Stimulated activated CD4-positive, alpha-beta T cell treated with anti-CD3 and anti-CD28 coated beads, TNF-alpha, amount 100 ng/mL, for 48 hours (primary cell): Measurements from ENCODE around the gene ACOT2.
"Not testable (repeated sequence)": the region's sequence is repeated elsewhere in the genome, so short reads cannot be mapped to it uniquely, and the experiment has no call there.

Experiments
- DNase-seq, 3 donors: peaks; one replicate each; pipeline ENCODE4 v3.0.0-alpha.2; 2020; ENCODE audit warnings: low read depth in 3 of 3

Gene ACOT2

DNA sequence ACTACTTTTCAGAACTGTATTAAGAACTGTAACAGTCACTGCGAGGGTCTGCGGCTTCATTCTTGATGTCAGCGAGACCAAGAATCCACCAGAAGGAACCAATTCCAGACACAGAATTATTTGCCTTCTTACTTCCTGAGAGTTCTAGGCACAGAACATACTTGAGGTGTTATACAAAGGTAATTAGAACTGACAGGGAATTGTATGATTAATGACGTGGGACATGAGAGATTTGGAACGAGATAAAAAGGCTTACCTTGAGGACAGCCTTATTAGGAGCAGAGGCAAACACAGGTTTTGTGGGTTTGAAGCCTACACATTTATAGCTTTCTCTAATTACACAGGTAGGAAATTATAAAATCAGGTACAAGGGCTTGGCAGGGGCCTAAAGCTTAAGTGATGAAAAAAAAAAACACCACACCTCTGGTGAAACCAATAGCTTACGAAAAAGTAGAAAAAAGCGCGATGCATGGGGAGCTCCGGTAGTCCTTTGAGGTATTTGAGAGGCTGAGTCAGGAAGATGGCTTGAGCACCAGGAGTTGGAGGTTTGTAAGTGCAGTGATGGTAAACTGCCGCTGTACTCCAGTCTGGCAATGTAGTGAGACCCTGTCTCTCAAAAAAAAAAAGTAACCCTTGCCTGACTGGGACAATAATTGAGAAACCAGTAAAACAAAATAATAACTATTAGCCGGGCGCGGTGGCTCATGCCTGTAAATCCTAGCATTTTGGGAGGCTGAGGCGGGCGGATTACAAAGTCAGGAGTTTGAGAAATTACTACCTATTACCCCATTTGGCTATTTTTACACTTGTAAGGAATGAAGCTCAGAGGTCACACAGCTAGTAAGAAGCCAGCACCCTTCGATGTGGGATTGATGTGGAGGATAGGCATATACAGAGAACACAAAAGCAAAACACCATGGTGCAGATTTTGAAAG, 795 bp upstream of the ACOT2 start:
- peak in 1 of 3 donors; percentile 5 for DNase-seq

DNA sequence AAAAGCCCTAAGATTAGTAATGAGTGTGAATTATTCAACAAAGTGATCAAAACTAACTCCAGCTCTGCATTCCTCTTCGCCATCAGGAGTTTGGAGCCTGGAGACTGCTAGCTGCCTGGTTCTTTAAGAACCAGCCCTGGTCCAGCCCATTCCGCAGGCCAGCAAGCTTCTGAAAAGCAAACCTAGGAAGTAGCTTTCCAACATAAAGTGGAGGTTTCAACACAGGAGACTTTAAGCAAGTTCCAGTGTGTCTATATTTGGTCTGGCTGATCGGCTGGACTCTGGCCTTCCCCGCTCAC, 178 bp upstream of the ACOT2 start:
- DNase-seq: not testable (repeated sequence)

DNA sequence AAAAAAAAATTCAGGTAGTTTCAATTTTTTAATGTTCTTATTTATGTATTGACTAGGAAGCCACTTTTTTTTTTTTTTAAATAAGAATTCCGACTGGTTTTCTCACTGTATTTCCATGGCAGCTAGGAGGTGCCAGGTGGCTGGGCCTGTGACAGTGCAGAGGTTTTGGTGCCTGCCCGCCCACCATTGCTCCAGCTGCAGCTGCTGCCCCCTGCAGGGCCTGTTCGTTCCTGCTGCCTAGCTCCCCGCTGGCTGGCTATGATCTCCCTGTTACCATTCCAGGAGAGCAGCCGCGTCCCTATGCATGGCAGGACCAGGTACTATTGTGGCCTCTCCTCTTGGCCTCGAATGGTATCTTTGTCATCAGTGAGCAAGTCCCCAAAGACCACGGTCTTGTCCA, 1.9 kb downstream of the ACOT2 start:
- DNase-seq: peak; percentile 32 to 52 (median 49)

DNA sequence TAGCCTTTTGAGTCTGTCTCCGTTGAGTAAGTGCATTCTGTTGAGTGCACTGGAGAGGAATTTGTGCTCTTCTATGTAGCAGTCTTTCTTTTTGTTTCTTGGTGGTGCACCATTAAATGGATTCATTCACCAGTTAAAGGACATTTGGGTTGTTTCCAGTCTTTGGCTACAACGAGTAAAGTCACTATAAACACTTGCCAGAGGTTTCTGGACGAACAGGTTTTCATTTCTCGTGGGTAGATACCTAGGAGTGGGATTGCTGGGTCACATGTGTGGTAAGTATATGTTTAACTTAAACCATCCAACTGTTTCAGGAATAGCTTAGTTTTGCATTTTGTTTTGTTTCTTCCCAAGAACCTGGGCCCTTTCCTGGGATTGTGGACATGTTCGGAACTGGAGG, 4.0 kb downstream of the ACOT2 start:
- not testable (repeated sequence) for DNase-seq

DNA sequence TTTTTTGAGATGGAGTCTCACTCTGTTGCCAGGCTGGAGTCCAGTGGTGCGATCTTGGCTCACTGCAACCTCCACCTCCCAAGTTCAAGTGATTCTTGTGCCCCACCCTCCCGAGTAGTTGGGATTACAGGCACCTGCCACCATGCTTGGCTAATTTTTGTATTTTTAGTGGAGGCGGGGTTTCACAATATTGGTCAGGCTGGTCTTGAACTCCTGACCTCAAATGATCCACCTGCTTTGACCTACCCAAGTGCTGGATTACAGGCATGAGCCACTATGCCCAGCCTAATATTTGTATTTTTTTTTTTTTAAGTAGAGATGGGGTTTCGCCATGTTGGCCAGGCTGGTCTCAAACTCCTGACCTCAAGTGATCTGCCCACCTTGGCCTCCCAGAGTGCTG, 4.7 kb downstream of the ACOT2 start:
- DNase-seq: not testable (repeated sequence)

DNA sequence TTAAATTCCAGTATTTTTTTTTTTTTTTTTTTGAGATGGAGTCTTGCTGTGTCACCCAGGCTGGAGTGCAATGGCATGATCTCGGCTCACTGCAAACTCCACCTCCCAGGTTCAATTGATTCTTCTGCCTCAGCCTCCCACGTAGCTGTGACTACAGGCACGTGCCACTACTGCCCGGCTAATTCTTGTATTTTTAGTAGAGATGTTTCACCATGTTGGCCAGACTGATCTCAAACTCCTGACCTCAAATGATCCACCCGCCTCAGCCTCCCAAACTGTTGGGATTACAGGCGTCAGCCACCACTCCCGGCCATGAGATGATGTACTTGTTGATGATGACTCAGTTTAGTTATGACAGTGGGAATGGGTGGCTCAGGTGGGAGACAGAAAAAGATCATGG, 5.2 kb downstream of the ACOT2 start:
- not testable (repeated sequence) for DNase-seq

DNA sequence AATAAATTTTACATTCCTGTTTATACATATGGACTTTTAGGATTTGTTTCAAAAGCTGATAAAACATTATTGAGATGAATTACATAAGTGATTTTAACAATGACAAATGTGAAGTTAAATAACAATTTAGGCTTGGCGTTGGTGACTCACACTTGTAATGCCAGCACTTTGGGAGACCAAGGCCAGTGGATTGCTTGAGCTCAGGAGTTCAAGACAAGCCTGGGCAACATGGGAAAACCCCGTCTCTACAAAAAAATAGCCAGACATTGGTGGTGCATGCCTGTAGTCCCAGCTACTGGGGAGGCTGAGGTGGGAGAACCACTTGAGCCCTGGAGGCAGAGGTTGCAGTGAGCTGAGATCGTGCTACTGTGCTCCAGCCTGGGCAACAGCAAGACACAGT, 7.4 kb downstream of the ACOT2 start:
- DNase-seq: no peak

DNA sequence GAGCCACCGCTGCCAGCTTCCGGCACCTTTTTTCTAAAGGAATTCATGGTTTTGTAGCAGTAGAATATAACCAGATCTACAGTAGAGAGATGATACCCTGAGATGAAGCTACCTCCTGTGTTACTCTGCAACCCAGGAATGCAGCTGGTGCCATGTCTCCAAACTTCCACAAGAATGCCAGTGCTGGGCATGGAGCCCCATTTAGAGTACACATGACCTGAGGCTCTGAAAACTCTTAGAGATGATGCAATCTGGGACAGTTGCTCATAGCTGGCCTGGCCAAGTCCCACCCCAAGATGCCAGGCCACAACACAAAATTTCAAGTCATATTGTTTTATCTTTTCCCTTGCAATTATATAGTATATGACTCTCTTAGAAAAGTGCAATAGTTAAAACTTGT, 8.2 kb downstream of the ACOT2 start:
- not testable (repeated sequence) for DNase-seq

DNA sequence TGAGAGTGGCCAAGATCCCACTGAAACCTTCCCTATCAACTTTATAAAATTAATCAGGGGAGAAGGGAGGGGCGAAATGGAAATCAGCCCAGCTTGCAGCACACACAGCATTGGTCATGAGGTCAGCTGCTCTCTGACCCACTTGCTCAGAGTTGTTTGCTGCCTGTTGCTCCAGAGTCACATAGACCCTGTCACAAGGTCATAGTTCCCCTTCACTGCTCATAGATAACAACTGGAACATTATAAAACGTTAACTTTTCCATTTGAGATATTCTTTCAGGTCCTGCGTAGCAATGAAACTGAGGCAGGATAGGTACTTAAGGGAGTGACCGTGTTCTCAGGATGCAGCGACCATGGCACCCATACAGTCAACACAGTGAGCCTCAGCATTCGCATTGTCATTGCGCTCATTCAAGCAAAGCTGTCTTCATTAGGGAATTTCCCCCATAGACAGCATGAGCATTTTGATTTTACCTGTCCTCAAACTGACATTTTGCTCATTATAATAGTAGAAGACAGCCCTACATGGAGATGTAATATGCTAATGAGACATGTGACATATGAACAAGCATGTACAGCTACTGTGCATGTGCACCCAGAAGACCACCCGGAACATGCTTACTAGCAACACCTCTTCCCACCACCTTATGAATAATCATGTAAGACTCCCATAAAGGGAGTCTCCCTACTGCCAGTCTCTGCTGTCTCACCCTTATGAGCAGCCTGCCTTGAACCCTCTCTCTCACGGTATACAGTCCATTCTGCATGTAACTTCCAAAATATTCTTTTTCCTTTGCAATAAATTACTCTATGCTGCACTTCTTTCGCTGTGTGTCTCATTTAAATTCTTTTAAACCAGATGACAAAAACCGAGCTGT, 13.3 kb downstream of the ACOT2 start:
- not testable (repeated sequence) for DNase-seq

DNA sequence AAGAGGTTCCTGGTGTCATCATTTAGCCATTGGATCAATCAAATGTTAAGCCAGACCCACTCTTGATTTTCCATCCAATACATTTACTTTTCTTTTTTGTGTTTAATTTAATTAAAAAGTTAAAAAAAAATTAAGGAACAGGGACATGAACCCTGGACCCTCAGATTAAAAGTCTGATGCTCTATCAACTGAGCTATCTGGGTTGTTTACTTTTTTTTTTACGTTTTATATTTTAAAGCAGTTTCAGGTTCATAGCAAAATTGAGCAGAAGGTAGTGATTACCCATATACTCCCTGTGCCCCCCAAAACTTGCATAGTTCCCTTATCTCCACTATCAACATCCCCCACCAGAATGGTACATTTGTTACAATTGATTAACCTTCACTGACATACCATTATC, 19.7 kb downstream of the ACOT2 start:
- no peak for DNase-seq

DNA sequence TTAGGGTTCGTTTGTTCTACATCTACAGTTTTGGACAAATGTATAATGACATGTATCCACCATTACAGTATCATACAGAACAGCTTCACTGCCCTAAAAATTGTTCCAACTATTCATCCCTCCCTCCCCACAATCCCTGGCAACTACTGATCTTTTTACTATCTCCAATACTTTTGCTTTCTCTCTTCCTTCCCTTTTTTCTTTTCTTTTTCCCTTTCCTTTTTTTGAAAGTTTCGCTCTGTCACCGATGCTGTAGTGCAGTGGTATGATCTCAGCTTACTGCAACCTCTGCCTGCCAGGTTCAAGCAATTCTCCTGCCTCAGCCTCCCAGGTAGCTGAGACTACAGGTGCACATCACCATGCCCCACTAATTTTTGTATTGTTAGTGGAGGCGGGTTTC, 20.1 kb downstream of the ACOT2 start:
- no peak for DNase-seq

DNA sequence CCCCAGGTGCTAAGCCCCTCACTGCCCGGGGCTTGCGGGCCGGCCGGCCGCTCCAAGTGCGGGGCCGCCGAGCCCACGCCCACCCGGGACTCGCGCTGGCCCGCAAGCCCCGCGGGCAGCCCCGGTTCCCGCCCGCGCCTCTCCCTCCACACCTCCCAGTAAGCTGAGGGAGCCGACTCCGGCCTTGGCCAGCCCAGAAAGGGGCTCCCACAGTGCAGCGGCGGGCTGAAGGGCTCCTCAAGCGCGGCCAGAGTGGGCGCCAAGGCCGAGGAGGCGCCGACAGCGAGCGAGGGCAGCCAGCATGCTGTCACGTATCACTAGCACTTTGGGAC, 21.6 kb downstream of the ACOT2 start:
- DNase-seq: not testable (repeated sequence)

DNA sequence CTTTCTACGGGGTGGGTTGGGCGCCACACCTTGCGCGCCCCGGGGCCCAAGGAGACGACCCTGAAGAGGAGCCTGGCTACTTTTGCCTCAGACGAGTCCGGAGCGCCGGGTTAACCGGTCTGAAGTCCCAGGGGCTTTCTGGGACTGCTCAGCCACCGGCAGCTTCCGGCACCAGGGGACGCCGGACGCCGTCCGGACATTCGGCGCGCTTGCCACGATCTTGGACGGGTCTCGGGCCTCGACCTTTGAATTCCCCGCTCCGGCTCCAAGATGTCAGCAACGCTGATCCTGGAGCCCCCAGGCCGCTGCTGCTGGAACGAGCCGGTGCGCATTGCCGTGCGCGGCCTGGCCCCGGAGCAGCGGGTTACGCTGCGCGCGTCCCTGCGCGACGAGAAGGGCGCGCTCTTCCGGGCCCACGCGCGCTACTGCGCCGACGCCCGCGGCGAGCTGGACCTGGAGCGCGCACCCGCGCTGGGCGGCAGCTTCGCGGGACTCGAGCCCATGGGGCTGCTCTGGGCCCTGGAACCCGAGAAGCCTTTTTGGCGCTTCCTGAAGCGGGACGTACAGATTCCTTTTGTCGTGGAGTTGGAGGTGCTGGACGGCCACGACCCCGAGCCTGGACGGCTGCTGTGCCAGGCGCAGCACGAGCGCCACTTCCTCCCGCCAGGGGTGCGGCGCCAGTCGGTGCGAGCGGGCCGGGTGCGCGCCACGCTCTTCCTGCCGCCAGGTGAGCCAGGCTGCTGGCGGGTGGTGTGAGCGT, 22.9 kb downstream of the ACOT2 start, which contains the start of gene ACOT4:
TSS of gene ACOT4 (plus strand) at position 184 of the 760 bp plus-strand sequence. CDS start at position 271, 87 bp downstream.
- peak; percentile 12 to 32 (median 13) for DNase-seq

DNA sequence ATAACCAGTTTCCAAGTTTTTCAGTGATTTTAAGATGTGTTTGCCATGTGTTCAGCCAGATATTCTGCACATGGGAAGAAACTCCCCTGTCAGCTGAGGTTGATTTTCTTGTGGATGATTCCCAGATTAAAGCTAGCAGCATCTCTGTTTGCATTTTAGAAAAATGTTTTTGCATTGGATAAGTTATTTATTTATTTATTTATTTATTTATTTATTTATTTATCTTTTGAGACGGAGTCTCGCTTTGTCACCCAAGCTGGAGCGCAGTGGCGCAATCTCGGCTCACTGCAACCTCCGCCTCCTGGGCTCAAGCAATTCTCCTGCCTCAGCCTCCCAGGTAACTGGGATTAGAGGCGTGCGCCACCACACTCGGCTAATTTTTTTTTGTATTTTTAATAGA, 25.5 kb downstream of the ACOT2 start:
- DNase-seq: no peak

DNA sequence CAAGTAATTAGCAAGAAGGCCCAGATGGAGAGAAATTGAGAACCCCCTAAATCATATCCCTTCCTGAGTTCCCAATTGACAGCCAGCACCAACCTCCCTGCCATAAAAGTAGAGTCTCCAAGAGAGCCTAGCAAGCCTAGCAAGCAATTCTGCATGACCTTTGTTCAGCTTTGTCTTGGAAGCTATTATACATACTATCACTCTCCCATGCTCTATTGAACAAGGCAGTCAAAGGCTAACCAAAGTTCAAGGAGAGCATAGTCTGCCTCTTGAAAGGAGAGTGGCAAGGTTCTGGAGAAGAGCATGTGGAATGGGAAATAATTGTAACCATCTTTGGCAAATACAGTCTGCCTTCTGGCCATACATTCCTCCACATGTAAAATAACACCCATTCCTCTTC, 30.5 kb downstream of the ACOT2 start:
- no peak for DNase-seq

DNA sequence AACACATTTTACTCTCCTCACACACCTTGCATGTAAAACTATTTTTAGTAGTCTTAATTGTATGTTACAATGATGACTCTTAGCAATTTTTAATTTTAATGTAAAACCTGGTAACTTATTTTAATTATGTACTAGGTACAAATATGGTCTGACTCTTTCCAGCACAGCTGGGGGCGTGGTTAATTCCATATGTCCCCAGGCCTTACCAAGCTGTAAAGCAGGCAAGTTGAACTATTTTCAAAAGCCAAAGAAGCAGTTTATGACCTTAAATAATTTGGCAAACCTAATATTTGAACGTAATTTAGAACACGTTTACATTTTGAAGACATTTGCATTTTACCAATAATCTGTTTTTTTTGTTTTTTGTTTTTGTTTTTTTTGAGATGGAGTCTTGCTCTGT, 34.0 kb downstream of the ACOT2 start:
- DNase-seq: no peak

DNA sequence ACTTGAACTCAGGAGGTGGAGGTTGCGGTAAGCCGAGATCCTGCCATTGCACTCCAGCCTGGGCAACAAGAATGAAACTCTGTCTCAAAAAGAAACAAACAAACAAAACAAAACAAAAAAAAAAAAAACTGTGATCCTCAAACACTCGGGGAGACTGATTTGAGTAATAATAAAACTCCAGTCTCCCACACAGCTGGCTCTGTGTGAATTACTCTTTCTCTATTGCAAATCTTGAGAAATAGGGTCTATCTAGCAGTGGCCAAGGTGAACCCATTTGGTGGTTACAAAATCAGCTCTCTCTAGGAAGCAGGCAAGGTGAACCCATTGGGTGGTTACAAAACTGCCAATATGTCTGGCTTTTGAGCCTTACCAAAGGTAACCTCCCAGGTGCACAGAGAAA, 37.3 kb downstream of the ACOT2 start:
- DNase-seq: no peak

DNA sequence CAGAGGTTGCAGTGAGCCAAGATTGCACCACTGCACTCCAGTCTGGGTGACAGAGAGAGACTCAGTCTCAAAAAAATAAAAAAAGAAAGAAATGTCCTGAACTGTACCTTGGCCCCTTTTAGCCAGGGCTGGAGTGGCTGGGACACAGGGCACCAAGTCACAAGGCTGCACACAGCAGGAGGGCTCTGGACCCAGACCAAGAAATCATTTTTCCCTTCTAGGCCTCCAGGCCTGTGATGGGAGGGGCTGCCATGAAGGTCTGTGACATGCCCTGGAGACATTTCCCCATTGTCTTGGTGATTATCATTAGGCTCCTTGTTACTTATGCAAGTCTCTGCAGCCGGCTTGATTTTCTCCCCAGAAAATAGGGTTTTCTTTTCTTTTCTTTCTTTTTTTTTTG, 38.2 kb downstream of the ACOT2 start:
- DNase-seq: no peak

DNA sequence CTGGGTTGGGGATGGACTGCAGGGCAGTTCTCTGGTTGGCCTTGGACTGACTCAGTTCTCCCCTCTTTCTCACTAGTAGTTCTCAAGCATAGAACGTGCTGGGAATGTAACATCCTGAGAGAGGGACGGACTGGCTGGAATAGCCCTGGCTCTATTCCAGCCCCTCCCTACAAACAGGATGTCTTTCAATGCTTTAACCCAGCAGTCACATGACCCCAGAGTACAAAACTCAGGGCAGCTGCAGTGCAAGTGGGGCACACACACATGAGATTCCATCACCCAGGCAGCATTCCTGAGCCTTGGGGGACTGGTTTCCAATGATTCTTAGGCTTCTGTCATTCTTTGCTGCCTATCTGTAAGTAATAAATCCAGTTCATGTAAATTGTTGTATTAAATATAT, 41.7 kb downstream of the ACOT2 start:
- no peak for DNase-seq

DNA sequence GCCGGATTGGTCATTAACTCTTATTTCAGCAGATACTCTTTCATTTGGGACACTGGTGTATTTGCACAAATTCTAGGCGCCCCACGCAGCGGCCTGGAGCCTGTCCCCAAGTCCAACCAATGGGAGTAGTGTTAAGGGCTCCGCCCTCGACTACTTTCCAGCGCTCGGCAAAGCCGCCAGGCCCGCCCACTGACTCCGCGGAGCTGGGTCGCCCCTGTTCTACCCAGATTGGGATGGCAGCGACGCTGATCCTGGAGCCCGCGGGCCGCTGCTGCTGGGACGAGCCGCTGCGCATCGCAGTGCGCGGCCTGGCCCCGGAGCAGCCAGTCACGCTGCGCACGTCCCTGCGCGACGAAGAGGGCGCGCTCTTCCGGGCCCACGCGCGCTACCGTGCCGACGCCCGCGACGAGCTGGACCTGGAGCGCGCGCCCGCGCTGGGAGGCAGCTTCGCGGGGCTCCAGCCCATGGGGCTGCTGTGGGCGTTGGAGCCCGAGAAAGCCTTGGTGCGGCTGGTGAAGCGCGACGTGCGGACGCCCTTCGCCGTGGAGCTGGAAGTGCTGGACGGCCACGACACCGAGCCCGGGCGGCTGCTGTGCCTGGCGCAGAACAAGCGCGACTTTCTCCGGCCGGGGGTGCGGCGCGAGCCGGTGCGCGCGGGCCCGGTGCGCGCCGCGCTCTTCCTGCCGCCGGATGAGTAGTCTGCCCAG, 43.5 kb downstream of the ACOT2 start, which contains the start of gene ACOT6:
TSS of gene ACOT6 (plus strand) at position 179 of the 707 bp plus-strand sequence. CDS start at position 234, 55 bp downstream.
- DNase-seq: peak in 2 of 3 donors; percentile 44 to 58

DNA sequence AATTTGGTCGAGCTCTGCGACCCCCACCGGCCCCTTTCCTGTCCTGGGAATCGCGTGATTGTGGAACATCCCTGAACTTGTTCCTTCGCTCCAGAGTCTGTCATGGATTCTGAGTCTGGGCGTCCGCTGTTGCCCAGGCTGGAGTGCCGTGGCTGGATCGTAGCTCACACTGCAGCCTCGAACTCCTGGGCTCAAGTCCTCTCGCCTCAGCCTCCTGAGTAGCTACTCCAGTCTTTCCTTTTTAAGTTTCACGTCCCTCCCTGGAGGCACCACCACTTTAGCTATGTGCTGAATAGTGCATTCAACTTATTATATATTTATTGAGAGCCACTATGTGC, 44.0 kb downstream of the ACOT2 start:
- DNase-seq: no peak
